SK-N-SH (cell line): ENCODE results near the gene GABRA6. TPM values are rescaled to one million over a fixed set of nuclear protein-coding genes. Genes with fewer than 3 reads are reported as not detected.

Experiments
- CTCF ChIA-PET: fragments of 300-600, 350-600 bp; formaldehyde crosslinking; extraction: SDS; loops from one replicate; lab custom pipeline; 2021; lab: Yijun Ruan, JAX
- POLR2A ChIA-PET: fragments of 350-600 bp; sonication (Branson Sonifier 250); formaldehyde crosslinking; extraction: SDS; loops from one replicate; lab custom pipeline; 2020; ENCODE audit warnings: antibody characterized with exemption, inconsistent platforms; lab: Yijun Ruan, JAX
- DNase-seq: peaks from one replicate; pipeline ENCODE4 v3.0.0; 2012
- H2AFZ ChIP-seq: fragments of 200-600 bp; sonication (generic); 2 replicates; pipeline ENCODE4 v1.8.1; 2016; ENCODE audit warnings: antibody characterized with exemption, mild to moderate bottlenecking, low read depth
- H3F3A ChIP-seq: fragments of 200-600 bp; sonication (generic); replicated peaks from 2 replicates; pipeline ENCODE3; 2016; ENCODE audit warnings: antibody characterized with exemption, mild to moderate bottlenecking; ENCODE audit not compliant: insufficient read depth
- H3K27ac ChIP-seq, 2 experiments: fragments of 200-500 bp in 1 of 2; fragments of 200-600 bp in 1 of 2; sonication (Bioruptor generic) in 1 of 2; sonication (generic), shearing (Covaris generic) in 1 of 2; 2 replicates each; pipeline versions ENCODE4 v1.5.1 to v1.6.1; 2014 to 2016; ENCODE audit warnings: low read depth in 2 of 2, inconsistent platforms in 1 of 2, low read length in 1 of 2, mild to moderate bottlenecking in 1 of 2, mixed read lengths in 1 of 2
- H3K27me3 ChIP-seq: fragments of 200-600 bp; sonication (generic), shearing (Covaris generic); 2 replicates; pipeline ENCODE4 v1.6.1; 2016; ENCODE audit warnings: mixed run types; ENCODE audit not compliant: insufficient read depth
- H3K36me3 ChIP-seq, 2 experiments: fragments of 200-500 bp in 1 of 2; fragments of 200-600 bp in 1 of 2; sonication (Bioruptor generic) in 1 of 2; sonication (generic) in 1 of 2; replicated peaks in 1 of 2; 2 replicates each; pipeline versions ENCODE3 to v1.5.1; 2014 to 2016; ENCODE audit warnings: low read length in 1 of 2, mild to moderate bottlenecking in 1 of 2; ENCODE audit not compliant: insufficient read depth in 2 of 2, control insufficient read depth in 1 of 2
- H3K4me1 ChIP-seq, 2 experiments: fragments of 200-500 bp in 1 of 2; fragments of 200-600 bp in 1 of 2; sonication (Bioruptor generic) in 1 of 2; sonication (generic), shearing (Covaris generic) in 1 of 2; 2 replicates each; pipeline versions ENCODE4 v1.5.1 to v1.6.1; 2014 to 2016; ENCODE audit warnings: low read depth in 1 of 2, low read length in 1 of 2, mixed run types in 1 of 2; ENCODE audit not compliant: insufficient read depth in 2 of 2, control insufficient read depth in 1 of 2
- H3K4me2 ChIP-seq: fragments of 200-600 bp; sonication (generic), shearing (Covaris generic); 2 replicates; pipeline ENCODE4 v1.6.1; 2017; ENCODE audit warnings: mixed run types
- H3K4me3 ChIP-seq, 2 experiments: fragments of 200-500 bp in 1 of 2; fragments of 200-600 bp in 1 of 2; sonication (Bioruptor generic) in 1 of 2; sonication (generic), shearing (Covaris generic) in 1 of 2; 2 replicates each; pipeline versions ENCODE4 v1.5.1 to v1.8.1; 2014 to 2016; ENCODE audit warnings: low read depth in 2 of 2, inconsistent platforms in 1 of 2, low read length in 1 of 2, mild to moderate bottlenecking in 1 of 2, mixed read lengths in 1 of 2, moderate library complexity in 1 of 2
- H3K79me2 ChIP-seq: fragments of 200-600 bp; sonication (generic); 2 replicates; pipeline ENCODE4 v1.8.1; 2017; ENCODE audit warnings: mild to moderate bottlenecking; ENCODE audit not compliant: insufficient read depth
- H3K9ac ChIP-seq: fragments of 200-600 bp; sonication (generic); 2 replicates; pipeline ENCODE4 v1.6.1; 2017; ENCODE audit warnings: mixed run types
- H3K9me2 ChIP-seq: fragments of 200-600 bp; sonication (generic); 2 replicates; pipeline ENCODE4 v1.6.1; 2017; ENCODE audit warnings: mixed run types
- H3K9me3 ChIP-seq: fragments of 200-600 bp; sonication (generic); 2 replicates; pipeline ENCODE4 v1.6.1; 2017; ENCODE audit warnings: mixed run types, mild to moderate bottlenecking, moderate library complexity
- H4K20me1 ChIP-seq: fragments of 200-600 bp; sonication (generic); 2 replicates; pipeline ENCODE4 v1.6.1; 2017; ENCODE audit warnings: mild to moderate bottlenecking, mixed run types; ENCODE audit not compliant: insufficient read depth
- CHD2 ChIP-seq: fragments of 150-350 bp; IDR thresholded peaks from 2 replicates; pipeline ENCODE4 v1.6.1; 2018; ENCODE audit warnings: low read length; ENCODE audit not compliant: partially characterized antibody
- FOXM1 ChIP-seq: IDR thresholded peaks from 2 replicates; pipeline ENCODE4 v1.4.0; 2012; ENCODE audit warnings: low read depth, mild to moderate bottlenecking
- GABPA ChIP-seq: IDR thresholded peaks from 2 replicates; pipeline ENCODE4 v1.4.0; 2012; ENCODE audit warnings: low read depth, mild to moderate bottlenecking
- JUND ChIP-seq: IDR thresholded peaks from 2 replicates; pipeline ENCODE4 v1.4.0; 2012
- MEF2A ChIP-seq: IDR thresholded peaks from 2 replicates; pipeline ENCODE4 v1.4.0; 2012; ENCODE audit warnings: low read depth, borderline replicate concordance
- MXI1 ChIP-seq: IDR thresholded peaks from 2 replicates; pipeline ENCODE4 v1.6.1; 2012; ENCODE audit warnings: mild to moderate bottlenecking, low read depth, low read length, improper control_type of control experiment
- NRF1 ChIP-seq: IDR thresholded peaks from 2 replicates; pipeline ENCODE4 v1.6.1; 2012; ENCODE audit warnings: low read depth, mild to moderate bottlenecking, low read length
- POLR2AphosphoS5 ChIP-seq: IDR thresholded peaks from 2 replicates; pipeline ENCODE4 v1.6.1; 2012; ENCODE audit warnings: low read depth, low read length
- RAD21 ChIP-seq: IDR thresholded peaks from 2 replicates; pipeline ENCODE4 v1.6.1; 2012; ENCODE audit warnings: mild to moderate bottlenecking, low read length
- RCOR1 ChIP-seq: fragments of 150-350 bp; IDR thresholded peaks from 2 replicates; pipeline ENCODE4 v1.6.1; 2017; ENCODE audit warnings: antibody characterized with exemption, low read length
- SMC3 ChIP-seq: IDR thresholded peaks from 2 replicates; pipeline ENCODE4 v1.6.1; 2012; ENCODE audit warnings: low read depth, low read length, improper control_type of control experiment
- TAF1 ChIP-seq: IDR thresholded peaks from 2 replicates; pipeline ENCODE4 v1.6.1; 2012; ENCODE audit warnings: low read depth, mild to moderate bottlenecking, low read length, moderate library complexity, borderline replicate concordance
- TEAD4 ChIP-seq: IDR thresholded peaks from 2 replicates; pipeline ENCODE4 v1.4.0; 2012; ENCODE audit warnings: mild to moderate bottlenecking, borderline replicate concordance; ENCODE audit not compliant: insufficient read depth
- YY1 ChIP-seq: IDR thresholded peaks from 2 replicates; pipeline ENCODE4 v1.4.0; 2012; ENCODE audit warnings: low read depth, mild to moderate bottlenecking
- WGBS: methylation state at CpG from one replicate; pipeline ENCODE4 v1.1.6; 2017; ENCODE audit warnings: low lambda C conversion rate; 5-methylcytosine and 5-hydroxymethylcytosine counted together
- polyA plus RNA-seq, 3 experiments: library from polyadenylated mRNA; depleted of rRNA; stranded (reverse); fragments of >200 nt; gene quantifications; 2 replicates each; pipeline ENCODE4 v1.2.3, GENCODE V29; 2012
- TF ChIP-seq, protein P1 (sequence below): IDR thresholded peaks from 2 replicates; pipeline ENCODE4 v1.6.1; 2012; ENCODE audit warnings: mild to moderate bottlenecking, low read depth, low read length, moderate library complexity
- TF ChIP-seq, protein P2 (sequence below): fragments of 150-350 bp; IDR thresholded peaks from 2 replicates; pipeline ENCODE4 v1.6.1; 2017; ENCODE audit warnings: antibody characterized with exemption, low read length, low read depth, borderline replicate concordance
- TF ChIP-seq, protein P3 (sequence below): IDR thresholded peaks from 2 replicates; pipeline ENCODE4 v1.4.0; 2012; ENCODE audit warnings: low read depth, borderline replicate concordance
- TF ChIP-seq, protein P4 (sequence below): IDR thresholded peaks from 2 replicates; pipeline ENCODE4; 2012

Gene GABRA6
- polyA plus RNA-seq, 1 of the 3 experiments (the other 2 are of a cell fraction) = 0.10 TPM

DNA sequence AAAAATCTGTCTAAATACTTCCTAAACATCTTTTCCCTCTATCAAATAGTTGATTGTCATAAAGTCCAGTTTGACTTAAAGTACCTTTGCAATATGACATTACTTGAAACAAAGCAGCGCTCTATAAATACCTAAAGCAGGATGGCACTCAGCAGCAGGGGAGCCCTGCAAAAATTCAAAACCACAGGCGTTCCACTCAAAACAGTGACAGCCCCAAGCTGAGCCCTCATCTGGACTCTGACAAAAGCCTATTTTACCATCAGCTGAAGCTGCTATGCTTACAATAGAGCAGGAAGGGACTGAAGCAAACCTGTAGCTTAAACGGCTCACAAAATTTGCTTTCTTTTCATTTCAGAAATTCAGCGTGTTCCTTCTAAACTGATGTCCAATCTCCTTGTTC lies 11.5 kb downstream of the GABRA6 start:
- H3K9ac ChIP-seq = no peak overlapping the region
- TF ChIP-seq MXI1 (no peak), TEAD4 (no peak), TAF1 (no peak), YY1 (no peak), MEF2A (no peak), FOXM1 (no peak), GABPA (no peak), NRF1 (no peak)
- TF ChIP-seq, protein P1, sequence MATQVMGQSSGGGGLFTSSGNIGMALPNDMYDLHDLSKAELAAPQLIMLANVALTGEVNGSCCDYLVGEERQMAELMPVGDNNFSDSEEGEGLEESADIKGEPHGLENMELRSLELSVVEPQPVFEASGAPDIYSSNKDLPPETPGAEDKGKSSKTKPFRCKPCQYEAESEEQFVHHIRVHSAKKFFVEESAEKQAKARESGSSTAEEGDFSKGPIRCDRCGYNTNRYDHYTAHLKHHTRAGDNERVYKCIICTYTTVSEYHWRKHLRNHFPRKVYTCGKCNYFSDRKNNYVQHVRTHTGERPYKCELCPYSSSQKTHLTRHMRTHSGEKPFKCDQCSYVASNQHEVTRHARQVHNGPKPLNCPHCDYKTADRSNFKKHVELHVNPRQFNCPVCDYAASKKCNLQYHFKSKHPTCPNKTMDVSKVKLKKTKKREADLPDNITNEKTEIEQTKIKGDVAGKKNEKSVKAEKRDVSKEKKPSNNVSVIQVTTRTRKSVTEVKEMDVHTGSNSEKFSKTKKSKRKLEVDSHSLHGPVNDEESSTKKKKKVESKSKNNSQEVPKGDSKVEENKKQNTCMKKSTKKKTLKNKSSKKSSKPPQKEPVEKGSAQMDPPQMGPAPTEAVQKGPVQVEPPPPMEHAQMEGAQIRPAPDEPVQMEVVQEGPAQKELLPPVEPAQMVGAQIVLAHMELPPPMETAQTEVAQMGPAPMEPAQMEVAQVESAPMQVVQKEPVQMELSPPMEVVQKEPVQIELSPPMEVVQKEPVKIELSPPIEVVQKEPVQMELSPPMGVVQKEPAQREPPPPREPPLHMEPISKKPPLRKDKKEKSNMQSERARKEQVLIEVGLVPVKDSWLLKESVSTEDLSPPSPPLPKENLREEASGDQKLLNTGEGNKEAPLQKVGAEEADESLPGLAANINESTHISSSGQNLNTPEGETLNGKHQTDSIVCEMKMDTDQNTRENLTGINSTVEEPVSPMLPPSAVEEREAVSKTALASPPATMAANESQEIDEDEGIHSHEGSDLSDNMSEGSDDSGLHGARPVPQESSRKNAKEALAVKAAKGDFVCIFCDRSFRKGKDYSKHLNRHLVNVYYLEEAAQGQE = no peak
- H3K4me3 ChIP-seq = no peak overlapping the region
- H3K4me2 ChIP-seq = no peak overlapping the region
- CTCF ChIA-PET = interaction anchor here (0.7 kb wide), 1 partner anchor 150 kb away, joined by 3 read pairs; no protein-coding TSS in a partner anchor
- no peak overlapping the region for H3K27ac ChIP-seq
- H4K20me1 ChIP-seq = no peaks in the 10 kb centered on the region
- H3K79me2 ChIP-seq = no peaks in the 10 kb centered on the region
- H2AFZ ChIP-seq = no peak overlapping the region
- no peaks in the 10 kb centered on the region for H3K27me3 ChIP-seq
- no peaks in the 10 kb centered on the region for H3K4me1 ChIP-seq
- DNase-seq = no peak
- no peaks in the 10 kb centered on the region for H3K9me3 ChIP-seq
- H3F3A ChIP-seq = no peaks in the 10 kb centered on the region
- no peaks in the 10 kb centered on the region for H3K36me3 ChIP-seq
- H3K9me2 ChIP-seq = no peaks in the 10 kb centered on the region
- POLR2A ChIA-PET = no interaction called here
- WGBS = 7% methylated on average over 4 of the region's 4 CpGs

DNA sequence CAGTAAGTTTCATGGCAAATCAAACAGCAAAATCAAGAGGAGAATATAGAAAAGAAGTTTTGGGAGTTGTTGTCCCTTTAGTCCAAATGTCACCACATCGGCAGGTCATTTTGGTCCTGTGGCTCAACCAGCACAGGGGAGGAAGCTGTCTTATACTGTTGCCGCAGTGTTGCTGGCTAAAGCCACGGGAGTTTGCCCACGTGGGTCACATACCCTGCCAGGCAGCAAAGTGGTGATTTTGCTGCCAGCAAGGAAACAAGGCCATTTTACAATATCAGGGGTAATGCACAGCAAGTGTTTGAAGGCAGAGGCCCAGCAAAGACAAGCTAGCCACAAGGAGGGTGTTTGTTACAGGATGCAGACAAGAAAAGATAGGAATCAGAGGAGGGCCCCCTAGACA lies 14.5 kb downstream of the GABRA6 start:
- POLR2A ChIA-PET = no interaction called here
- no peak overlapping the region for H3K4me2 ChIP-seq
- H3K79me2 ChIP-seq = no peaks in the 10 kb centered on the region
- DNase-seq = no peak
- WGBS = 16% methylated on average over 4 of the region's 4 CpGs
- H3K4me1 ChIP-seq = no peaks in the 10 kb centered on the region
- H3K36me3 ChIP-seq = no peaks in the 10 kb centered on the region
- H3K9me2 ChIP-seq = no peaks in the 10 kb centered on the region
- no peaks in the 10 kb centered on the region for H3K9me3 ChIP-seq
- no peaks in the 10 kb centered on the region for H3K27me3 ChIP-seq
- CTCF ChIA-PET = no interaction called here
- H3F3A ChIP-seq = no peaks in the 10 kb centered on the region
- H4K20me1 ChIP-seq = no peaks in the 10 kb centered on the region
- H2AFZ ChIP-seq = no peak overlapping the region
- no peak overlapping the region for H3K27ac ChIP-seq
- no peak overlapping the region for H3K9ac ChIP-seq
- no peak overlapping the region for H3K4me3 ChIP-seq
- TF ChIP-seq, protein P1 = no peak
- TF ChIP-seq SMC3 (no peak), RCOR1 (no peak), TEAD4 (no peak), RAD21 (no peak), CHD2 (no peak), JUND (no peak), MEF2A (no peak), POLR2AphosphoS5 (no peak)
- TF ChIP-seq, protein P2, sequence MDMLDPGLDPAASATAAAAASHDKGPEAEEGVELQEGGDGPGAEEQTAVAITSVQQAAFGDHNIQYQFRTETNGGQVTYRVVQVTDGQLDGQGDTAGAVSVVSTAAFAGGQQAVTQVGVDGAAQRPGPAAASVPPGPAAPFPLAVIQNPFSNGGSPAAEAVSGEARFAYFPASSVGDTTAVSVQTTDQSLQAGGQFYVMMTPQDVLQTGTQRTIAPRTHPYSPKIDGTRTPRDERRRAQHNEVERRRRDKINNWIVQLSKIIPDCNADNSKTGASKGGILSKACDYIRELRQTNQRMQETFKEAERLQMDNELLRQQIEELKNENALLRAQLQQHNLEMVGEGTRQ = no peak
- TF ChIP-seq, protein P3, sequence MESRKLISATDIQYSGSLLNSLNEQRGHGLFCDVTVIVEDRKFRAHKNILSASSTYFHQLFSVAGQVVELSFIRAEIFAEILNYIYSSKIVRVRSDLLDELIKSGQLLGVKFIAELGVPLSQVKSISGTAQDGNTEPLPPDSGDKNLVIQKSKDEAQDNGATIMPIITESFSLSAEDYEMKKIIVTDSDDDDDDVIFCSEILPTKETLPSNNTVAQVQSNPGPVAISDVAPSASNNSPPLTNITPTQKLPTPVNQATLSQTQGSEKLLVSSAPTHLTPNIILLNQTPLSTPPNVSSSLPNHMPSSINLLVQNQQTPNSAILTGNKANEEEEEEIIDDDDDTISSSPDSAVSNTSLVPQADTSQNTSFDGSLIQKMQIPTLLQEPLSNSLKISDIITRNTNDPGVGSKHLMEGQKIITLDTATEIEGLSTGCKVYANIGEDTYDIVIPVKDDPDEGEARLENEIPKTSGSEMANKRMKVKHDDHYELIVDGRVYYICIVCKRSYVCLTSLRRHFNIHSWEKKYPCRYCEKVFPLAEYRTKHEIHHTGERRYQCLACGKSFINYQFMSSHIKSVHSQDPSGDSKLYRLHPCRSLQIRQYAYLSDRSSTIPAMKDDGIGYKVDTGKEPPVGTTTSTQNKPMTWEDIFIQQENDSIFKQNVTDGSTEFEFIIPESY = no peak
- TF ChIP-seq, protein P4, sequence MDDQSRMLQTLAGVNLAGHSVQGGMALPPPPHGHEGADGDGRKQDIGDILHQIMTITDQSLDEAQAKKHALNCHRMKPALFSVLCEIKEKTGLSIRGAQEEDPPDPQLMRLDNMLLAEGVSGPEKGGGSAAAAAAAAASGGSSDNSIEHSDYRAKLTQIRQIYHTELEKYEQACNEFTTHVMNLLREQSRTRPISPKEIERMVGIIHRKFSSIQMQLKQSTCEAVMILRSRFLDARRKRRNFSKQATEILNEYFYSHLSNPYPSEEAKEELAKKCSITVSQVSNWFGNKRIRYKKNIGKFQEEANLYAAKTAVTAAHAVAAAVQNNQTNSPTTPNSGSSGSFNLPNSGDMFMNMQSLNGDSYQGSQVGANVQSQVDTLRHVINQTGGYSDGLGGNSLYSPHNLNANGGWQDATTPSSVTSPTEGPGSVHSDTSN = no peak
